Measurements from ENCODE around the gene LYPD3.

The LYPD3 gene

GRCh38 chr19:43465468-43466120 is at the start of gene LYPD3:
LYPD3 (minus strand) TSS chr19:43465608; CDS start chr19:43465571, 37 bp downstream.
- DNase-seq, result no peak

- DNase-seq, result peak; percentile 91
Observed at GRCh38 chr19:43512399-43512798, 47.0 kb upstream of the LYPD3 start.

GRCh38 chr19:43511324-43511723 is 45.9 kb upstream of the LYPD3 start:
- DNase-seq, result no peak

GRCh38 chr19:43510713-43511112 is 45.3 kb upstream of the LYPD3 start:
- DNase-seq, result no peak

GRCh38 chr19:43507880-43508279 is 42.5 kb upstream of the LYPD3 start:
- DNase-seq, result no peak

- DNase-seq, result no peak
Observed at GRCh38 chr19:43506629-43507028, 41.2 kb upstream of the LYPD3 start.

GRCh38 chr19:43505941-43506340 is 40.5 kb upstream of the LYPD3 start:
- no peak for DNase-seq

- DNase-seq, result no peak
Observed at GRCh38 chr19:43505186-43505456, 39.7 kb upstream of the LYPD3 start.

- DNase-seq, result peak; percentile 2
Observed at GRCh38 chr19:43504426-43505185, 39.2 kb upstream of the LYPD3 start, which contains the start of gene PHLDB3. PHLDB3 (minus strand) TSS chr19:43504746; CDS start chr19:43504118, 628 bp downstream.

GRCh38 chr19:43503501-43504425 is 38.4 kb upstream of the LYPD3 start:
- DNase-seq, result peak; percentile 87

- DNase-seq, result no peak
Observed at GRCh38 chr19:43502419-43502976, 37.1 kb upstream of the LYPD3 start.

GRCh38 chr19:43501661-43502418 is 36.4 kb upstream of the LYPD3 start:
- DNase-seq, result no peak

- no peak for DNase-seq
Observed at GRCh38 chr19:43499042-43499441, 33.6 kb upstream of the LYPD3 start.

- no peak for DNase-seq
Observed at GRCh38 chr19:43498233-43498842, 32.9 kb upstream of the LYPD3 start.

- DNase-seq, result no peak
Observed at GRCh38 chr19:43496960-43497359, 31.6 kb upstream of the LYPD3 start.

GRCh38 chr19:43495082-43495481 is 29.7 kb upstream of the LYPD3 start:
- no peak for DNase-seq

- DNase-seq, result no peak
Observed at GRCh38 chr19:43490759-43491158, 25.4 kb upstream of the LYPD3 start.

GRCh38 chr19:43489979-43490599 is 24.7 kb upstream of the LYPD3 start:
- no peak for DNase-seq

- DNase-seq, result no peak
Observed at GRCh38 chr19:43489310-43489709, 23.9 kb upstream of the LYPD3 start.

- no peak for DNase-seq
Observed at GRCh38 chr19:43488179-43488578, 22.8 kb upstream of the LYPD3 start.

GRCh38 chr19:43486412-43486811 is 21.0 kb upstream of the LYPD3 start:
- no peak for DNase-seq

- DNase-seq, result no peak
Observed at GRCh38 chr19:43485951-43486350, 20.5 kb upstream of the LYPD3 start.
